Measurements from ENCODE around the gene KCNAB1. TPM values are rescaled to one million over a fixed set of nuclear protein-coding genes. Genes with fewer than 3 reads are reported as not detected.

The KCNAB1 gene
- total and polyA plus RNA-seq, 2 donors (not counting 3 experiments of a cell fraction or from before 2014, with no cell fraction given), result 0.21 TPM; not detected in 1

- no peaks in the 10 kb centered on the region for H3K27me3 ChIP-seq (ENCODE audit: control insufficient read depth in 2 of 2, insufficient read depth in 2 of 2, low read length in 2 of 2)
- peaks cover 7 to 41% of the 10 kb centered on the region in 2 experiments for H3K36me3 ChIP-seq (ENCODE audit: control insufficient read depth in 2 of 2, extremely low read depth in 1 of 2, insufficient read depth in 2 of 2, low read length in 2 of 2)
- FAIRE-seq, result peak; percentile 21
- BruUV-seq (replicated peaks), result no TSS peak
- TF ChIP-seq MYC (IDR thresholded peaks at IDR 0.05; ENCODE audit: low read depth, low read length), result no peak
- TF ChIP-seq, protein P1, sequence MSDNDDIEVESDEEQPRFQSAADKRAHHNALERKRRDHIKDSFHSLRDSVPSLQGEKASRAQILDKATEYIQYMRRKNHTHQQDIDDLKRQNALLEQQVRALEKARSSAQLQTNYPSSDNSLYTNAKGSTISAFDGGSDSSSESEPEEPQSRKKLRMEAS (IDR thresholded peaks at IDR 0.05; ENCODE audit: insufficient read depth, insufficient read length), result no peak
- no peak for TF ChIP-seq POLR2AphosphoS5 (IDR thresholded peaks at IDR 0.05; ENCODE audit: insufficient read depth, low read depth, low read length)
- TF ChIP-seq POLR2A (IDR thresholded peaks at IDR 0.05; ENCODE audit: low read depth, low read length), result no peak
- no peak for TF ChIP-seq JUN (IDR thresholded peaks at IDR 0.05; ENCODE audit: borderline replicate concordance, insufficient read depth, insufficient read length, low read depth)
- no peak for TF ChIP-seq FOS (IDR thresholded peaks at IDR 0.05; ENCODE audit: borderline replicate concordance, insufficient read depth, low read length)
- no peak for TF ChIP-seq GATA2 (IDR thresholded peaks at IDR 0.05; ENCODE audit: insufficient read depth, insufficient read length, low read depth, low read length)
- TF ChIP-seq, protein P2, sequence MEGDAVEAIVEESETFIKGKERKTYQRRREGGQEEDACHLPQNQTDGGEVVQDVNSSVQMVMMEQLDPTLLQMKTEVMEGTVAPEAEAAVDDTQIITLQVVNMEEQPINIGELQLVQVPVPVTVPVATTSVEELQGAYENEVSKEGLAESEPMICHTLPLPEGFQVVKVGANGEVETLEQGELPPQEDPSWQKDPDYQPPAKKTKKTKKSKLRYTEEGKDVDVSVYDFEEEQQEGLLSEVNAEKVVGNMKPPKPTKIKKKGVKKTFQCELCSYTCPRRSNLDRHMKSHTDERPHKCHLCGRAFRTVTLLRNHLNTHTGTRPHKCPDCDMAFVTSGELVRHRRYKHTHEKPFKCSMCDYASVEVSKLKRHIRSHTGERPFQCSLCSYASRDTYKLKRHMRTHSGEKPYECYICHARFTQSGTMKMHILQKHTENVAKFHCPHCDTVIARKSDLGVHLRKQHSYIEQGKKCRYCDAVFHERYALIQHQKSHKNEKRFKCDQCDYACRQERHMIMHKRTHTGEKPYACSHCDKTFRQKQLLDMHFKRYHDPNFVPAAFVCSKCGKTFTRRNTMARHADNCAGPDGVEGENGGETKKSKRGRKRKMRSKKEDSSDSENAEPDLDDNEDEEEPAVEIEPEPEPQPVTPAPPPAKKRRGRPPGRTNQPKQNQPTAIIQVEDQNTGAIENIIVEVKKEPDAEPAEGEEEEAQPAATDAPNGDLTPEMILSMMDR (IDR thresholded peaks at IDR 0.05; ENCODE audit: extremely low read depth in 1 of 2, insufficient read depth in 1 of 2, low read depth in 1 of 2, low read length in 2 of 2), result no peak
- peaks cover 91% of the 10 kb centered on the region for H3K4me1 ChIP-seq (ENCODE audit: control insufficient read depth, extremely low read depth, insufficient read depth, low read length)
- ChIA-PET CTCF (interaction anchor here (1.3 to 2.6 kb wide), 4 partner anchors 12 to 589 kb away, joined by 3 to 10 read pairs (median 7); no protein-coding TSS in a partner anchor), POLR2A (no interaction called here)
- H3K27ac ChIP-seq (ENCODE audit: insufficient read depth, low read depth, low read length), result no peak overlapping the region
- no peaks in the 10 kb centered on the region for H3K9me1 ChIP-seq (replicated peaks; ENCODE audit: control insufficient read depth, extremely low read depth, insufficient read depth, low read length)
- H3K4me2 ChIP-seq (ENCODE audit: insufficient read depth, low read length), result no peak overlapping the region
- H3K9ac ChIP-seq (replicated peaks; ENCODE audit: extremely low read depth, insufficient read depth, low read length), result no peak overlapping the region
- H3K4me3 ChIP-seq (replicated peaks in 1 of 3; ENCODE audit: insufficient read depth in 1 of 3, low read depth in 1 of 3, low read length in 3 of 3), result no peak overlapping the region
- no peak overlapping the region for H2AFZ ChIP-seq (ENCODE audit: low read depth, low read length)
- dilution Hi-C loops (cut with MboI; ENCODE audit: extremely low pct_ligation_motif_present, low sequenced_read_pairs), result no loop called here
- no peaks in the 10 kb centered on the region for H3K9me3 ChIP-seq (replicated peaks; ENCODE audit: control insufficient read depth, insufficient read depth, low read length)
- intact Hi-C loops (cut with micrococcal nuclease), result loop anchor here (5.0 kb wide), 1 partner anchor 697 kb away; the partner anchor contains the start of gene SLC33A1
- no peak for DNase-seq (ENCODE audit: low read depth, low spot score)
- peaks cover 12% of the 10 kb centered on the region for H4K20me1 ChIP-seq (replicated peaks; ENCODE audit: control insufficient read depth, extremely low read depth, insufficient read depth, low read length)
- peaks cover 99% of the 10 kb centered on the region for H3K79me2 ChIP-seq (ENCODE audit: control insufficient read depth, insufficient read depth, low read length)
Observed at GRCh38 chr3:156548902-156549301, 428.5 kb downstream of the KCNAB1 start.

Data from endothelial cell of umbilical vein (primary cell).